BLaER1 (cell line): ENCODE data around the gene RHPN2.
A peak's percentile ranks its signal among the peaks of the same experiment; 100 is the strongest.
"Not testable (repeated sequence)": the region's sequence is repeated elsewhere in the genome, so short reads cannot be mapped to it uniquely, and the experiment has no call there.

ENCODE experiments used
- H3K27ac ChIP-seq: shearing (Covaris generic); formaldehyde crosslinking; 2 replicates; pipeline ENCODE4 v1.8.1; 2022
- H3K27me3 ChIP-seq: shearing (Covaris generic); formaldehyde crosslinking; 2 replicates; pipeline ENCODE4 v1.8.1; 2022
- H3K36me3 ChIP-seq: shearing (Covaris generic); formaldehyde crosslinking; 2 replicates; pipeline ENCODE4 v1.8.1; 2022
- H3K4me1 ChIP-seq: shearing (Covaris generic); formaldehyde crosslinking; 2 replicates; pipeline ENCODE4 v1.8.1; 2022
- H3K4me2 ChIP-seq: shearing (Covaris generic); formaldehyde crosslinking; 2 replicates; pipeline ENCODE4 v1.8.1; 2022
- H3K4me3 ChIP-seq: shearing (Covaris generic); formaldehyde crosslinking; 2 replicates; pipeline ENCODE4 v1.8.1; 2022
- H3K9ac ChIP-seq: shearing (Covaris generic); formaldehyde crosslinking; 2 replicates; pipeline ENCODE4 v1.8.1; 2022
- H3K9me3 ChIP-seq: shearing (Covaris generic); formaldehyde crosslinking; 2 replicates; pipeline ENCODE4 v1.8.1; 2022
- H4K20me1 ChIP-seq: shearing (Covaris generic); formaldehyde crosslinking; 2 replicates; pipeline ENCODE4 v1.8.1; 2022
- Cebpa-rat ChIP-seq: shearing (Covaris generic); IDR thresholded peaks from 2 replicates; pipeline ENCODE4 v1.8.1; 2022

Gene RHPN2

GRCh38 chr19:33035461-33035860 is 29.2 kb downstream of the RHPN2 start:
- Histone ChIP-seq H3K27me3 (peaks cover 16% of the 10 kb centered on the region; the same call in 1 of the 2 replicates), H3K36me3 (no peaks in the 10 kb centered on the region; the same call in 1 of the 2 replicates)

GRCh38 chr19:33032218-33032781 is 32.4 kb downstream of the RHPN2 start:
- Histone ChIP-seq H3K27ac (no peak overlapping the region), H3K4me2 (no peak overlapping the region), H3K9me3 (peaks cover 30% of the 10 kb centered on the region), H3K4me3 (no peak overlapping the region), H3K27me3 (0 out of 2 replicates have a peak, but pooled peaks cover 5% of the 10 kb centered on the region), H3K36me3 (no peaks in the 10 kb centered on the region; the same call in 1 of the 2 replicates), H3K4me1 (peaks cover 11% of the 10 kb centered on the region), H4K20me1 (peaks cover 10% of the 10 kb centered on the region; the same call in 1 of the 2 replicates), H3K9ac (no peak overlapping the region)
- no peak for TF ChIP-seq Cebpa-rat

More at GRCh38 chr19:33035461-33035860, 29.2 kb downstream of the RHPN2 start:
- Histone ChIP-seq H3K4me1 (peaks cover 30% of the 10 kb centered on the region), H3K9me3 (peaks cover 7% of the 10 kb centered on the region), H3K9ac (no peak overlapping the region), H3K27ac (no peak overlapping the region), H4K20me1 (peaks cover 37% of the 10 kb centered on the region), H3K4me3 (no peak overlapping the region), H3K4me2 (no peak overlapping the region)
- TF ChIP-seq Cebpa-rat = no peak

- H3K4me3 ChIP-seq = no peak overlapping the region
- no peak overlapping the region for H3K9ac ChIP-seq
- H3K36me3 ChIP-seq = no peaks in the 10 kb centered on the region; the same call in 1 of the 2 replicates
- no peaks in the 10 kb centered on the region for H3K4me1 ChIP-seq
- no peak overlapping the region for H3K27ac ChIP-seq
- H4K20me1 ChIP-seq = no peaks in the 10 kb centered on the region
- peaks cover 24% of the 10 kb centered on the region for H3K9me3 ChIP-seq
- no peaks in the 10 kb centered on the region for H3K27me3 ChIP-seq
- no peak overlapping the region for H3K4me2 ChIP-seq
- TF ChIP-seq Cebpa-rat = no peak
Measured at GRCh38 chr19:33029746-33030303, 34.9 kb downstream of the RHPN2 start.

GRCh38 chr19:33026602-33027001 is 38.1 kb downstream of the RHPN2 start:
- not testable (repeated sequence) for H3K36me3 ChIP-seq, H3K4me3 ChIP-seq, H4K20me1 ChIP-seq, H3K27ac ChIP-seq, H3K9ac ChIP-seq, H3K27me3 ChIP-seq, H3K4me1 ChIP-seq, H3K4me2 ChIP-seq
- H3K9me3 ChIP-seq = peaks cover 24% of the 10 kb centered on the region

DNA sequence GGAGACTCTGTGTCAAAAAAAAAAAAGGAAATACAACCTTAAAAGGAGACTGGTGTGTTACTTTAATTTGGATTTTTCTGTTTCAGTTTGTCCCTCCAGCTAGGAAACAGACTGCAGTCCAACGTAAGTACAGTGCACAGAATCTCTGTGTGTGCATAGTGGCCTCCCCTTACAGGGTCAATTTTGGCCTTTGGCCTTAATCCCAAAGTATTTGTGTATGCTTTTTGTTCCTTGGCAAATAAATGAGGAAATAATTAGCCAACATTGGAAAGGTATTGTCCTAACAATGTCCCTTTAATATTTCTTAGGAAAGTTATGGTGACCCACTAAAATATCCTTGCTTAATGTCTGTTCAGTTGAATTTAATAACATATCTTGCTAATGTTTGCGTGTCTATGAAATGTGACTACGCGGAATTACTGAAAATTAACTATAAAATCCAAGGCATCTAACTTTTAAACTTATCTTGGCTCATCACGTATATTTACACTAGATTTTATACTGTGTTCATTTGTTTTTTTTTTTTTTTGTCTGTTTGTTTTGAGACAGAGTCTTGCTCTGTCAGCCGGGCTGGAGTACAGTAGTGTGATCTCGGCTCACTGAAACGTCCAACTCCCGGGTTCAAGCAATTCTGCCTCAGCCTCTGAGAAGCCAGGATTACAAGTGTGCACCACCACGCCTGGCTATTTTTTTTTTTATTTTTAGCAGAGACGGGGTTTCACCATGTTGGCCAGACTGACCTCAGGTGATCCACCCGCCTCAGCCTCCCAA is 39.0 kb downstream of the RHPN2 start:
- not testable (repeated sequence) for H4K20me1 ChIP-seq, H3K9ac ChIP-seq, H3K4me1 ChIP-seq, H3K27ac ChIP-seq, H3K4me3 ChIP-seq, H3K27me3 ChIP-seq, H3K4me2 ChIP-seq, H3K36me3 ChIP-seq
- H3K9me3 ChIP-seq = peaks cover 24% of the 10 kb centered on the region

- H3K27ac ChIP-seq = no peak overlapping the region
- no peak overlapping the region for H3K4me2 ChIP-seq
- H3K9ac ChIP-seq = no peak overlapping the region
Measured at GRCh38 chr19:33024398-33024797, 40.3 kb downstream of the RHPN2 start.

DNA sequence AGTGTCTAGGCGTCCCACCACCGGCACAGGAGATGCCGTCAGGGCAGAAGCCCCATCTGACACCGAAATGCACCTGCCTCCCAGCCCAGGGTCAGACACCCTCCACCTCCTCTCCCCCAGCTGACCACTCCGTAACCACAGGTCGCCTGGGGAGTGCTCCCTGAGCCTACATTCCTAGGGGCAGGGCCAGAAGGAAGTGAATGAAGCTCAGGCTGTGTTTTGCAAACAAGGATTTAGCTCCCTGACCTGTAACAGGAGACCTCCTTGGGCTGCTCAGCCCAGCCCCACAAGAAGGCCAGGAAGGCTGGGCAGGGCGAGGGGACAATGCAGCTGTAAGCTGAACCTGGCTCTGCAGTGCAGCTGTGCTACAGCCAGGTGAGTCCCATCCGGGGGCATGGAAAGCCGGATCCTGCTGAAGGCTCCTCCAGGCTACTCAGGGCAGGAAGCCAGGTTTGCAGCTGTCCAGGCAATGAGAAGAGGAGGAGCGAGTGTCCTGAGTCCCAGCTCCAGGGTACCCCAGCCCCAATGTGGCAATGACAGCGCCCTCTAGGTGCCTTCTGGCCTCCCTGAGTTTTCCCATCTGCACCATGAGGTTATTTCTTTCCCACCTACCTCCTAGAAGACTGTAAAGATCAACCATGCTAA is 42.1 kb downstream of the RHPN2 start:
- no peaks in the 10 kb centered on the region for H3K9me3 ChIP-seq
- no peaks in the 10 kb centered on the region for H4K20me1 ChIP-seq
- no peaks in the 10 kb centered on the region for H3K27me3 ChIP-seq
- no peak overlapping the region for H3K4me3 ChIP-seq
- H3K4me2 ChIP-seq = no peak overlapping the region
- no peak overlapping the region for H3K9ac ChIP-seq
- no peak for TF ChIP-seq Cebpa-rat
- no peaks in the 10 kb centered on the region; the same call in 1 of the 2 replicates for H3K36me3 ChIP-seq
- H3K4me1 ChIP-seq = no peaks in the 10 kb centered on the region
- no peak overlapping the region for H3K27ac ChIP-seq

More at GRCh38 chr19:33024398-33024797, 40.3 kb downstream of the RHPN2 start:
- peaks cover 13% of the 10 kb centered on the region for H3K9me3 ChIP-seq
- H3K4me3 ChIP-seq = no peak overlapping the region
- H3K36me3 ChIP-seq = no peaks in the 10 kb centered on the region; the same call in 1 of the 2 replicates
- H3K27me3 ChIP-seq = no peaks in the 10 kb centered on the region
- TF ChIP-seq Cebpa-rat = no peak
- H3K4me1 ChIP-seq = no peaks in the 10 kb centered on the region
- no peaks in the 10 kb centered on the region for H4K20me1 ChIP-seq

DNA sequence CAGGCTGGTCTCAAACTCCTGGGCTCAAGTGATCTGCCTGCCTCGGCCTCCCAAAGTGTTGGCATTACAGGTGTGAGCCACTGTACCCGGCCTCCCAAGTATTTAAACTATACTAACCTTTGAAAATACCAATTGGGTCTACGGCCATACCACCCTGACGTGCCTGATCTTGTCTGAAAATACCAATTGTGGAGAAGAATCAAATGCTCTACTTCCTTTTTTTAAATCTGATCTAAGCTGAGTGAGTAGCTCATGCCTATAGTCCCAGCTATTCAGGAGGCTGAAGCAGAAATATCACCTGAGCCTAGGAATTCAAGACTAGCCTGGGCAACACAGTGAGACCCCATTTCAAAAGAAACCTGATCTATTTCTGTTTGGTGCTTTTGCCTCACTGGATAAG is 53.8 kb downstream of the RHPN2 start:
- not testable (repeated sequence) for H3K4me2 ChIP-seq, H3K36me3 ChIP-seq, H3K4me3 ChIP-seq, H3K27me3 ChIP-seq, H4K20me1 ChIP-seq, H3K9ac ChIP-seq, H3K27ac ChIP-seq, H3K9me3 ChIP-seq, H3K4me1 ChIP-seq

- H4K20me1 ChIP-seq = no peaks in the 10 kb centered on the region
- H3K9me3 ChIP-seq = no peaks in the 10 kb centered on the region
- no peak overlapping the region for H3K4me2 ChIP-seq
- no peaks in the 10 kb centered on the region for H3K27me3 ChIP-seq
- H3K4me3 ChIP-seq = no peak overlapping the region
- no peaks in the 10 kb centered on the region for H3K4me1 ChIP-seq
- H3K27ac ChIP-seq = no peak overlapping the region
- H3K9ac ChIP-seq = no peak overlapping the region
- H3K36me3 ChIP-seq = 0 out of 2 replicates have a peak, but pooled peaks cover 6% of the 10 kb centered on the region
- no peak for TF ChIP-seq Cebpa-rat
Measured at GRCh38 chr19:33008738-33009137, 56.0 kb downstream of the RHPN2 start.

- Histone ChIP-seq H3K9ac (no peak overlapping the region), H3K36me3 (no peaks in the 10 kb centered on the region), H3K4me3 (no peak overlapping the region), H3K4me1 (peaks cover 27% of the 10 kb centered on the region), H4K20me1 (no peaks in the 10 kb centered on the region), H3K27ac (no peak overlapping the region), H3K27me3 (no peaks in the 10 kb centered on the region), H3K9me3 (no peaks in the 10 kb centered on the region), H3K4me2 (no peak overlapping the region)
- TF ChIP-seq Cebpa-rat = no peak
Measured at GRCh38 chr19:33005440-33005839, 59.2 kb downstream of the RHPN2 start.

GRCh38 chr19:33003424-33004024 is 61.2 kb downstream of the RHPN2 start:
- not testable (repeated sequence) for H3K27me3 ChIP-seq, H3K9me3 ChIP-seq, H4K20me1 ChIP-seq, H3K4me3 ChIP-seq, H3K27ac ChIP-seq, H3K36me3 ChIP-seq, H3K9ac ChIP-seq, H3K4me2 ChIP-seq
- peaks cover 43% of the 10 kb centered on the region for H3K4me1 ChIP-seq

DNA sequence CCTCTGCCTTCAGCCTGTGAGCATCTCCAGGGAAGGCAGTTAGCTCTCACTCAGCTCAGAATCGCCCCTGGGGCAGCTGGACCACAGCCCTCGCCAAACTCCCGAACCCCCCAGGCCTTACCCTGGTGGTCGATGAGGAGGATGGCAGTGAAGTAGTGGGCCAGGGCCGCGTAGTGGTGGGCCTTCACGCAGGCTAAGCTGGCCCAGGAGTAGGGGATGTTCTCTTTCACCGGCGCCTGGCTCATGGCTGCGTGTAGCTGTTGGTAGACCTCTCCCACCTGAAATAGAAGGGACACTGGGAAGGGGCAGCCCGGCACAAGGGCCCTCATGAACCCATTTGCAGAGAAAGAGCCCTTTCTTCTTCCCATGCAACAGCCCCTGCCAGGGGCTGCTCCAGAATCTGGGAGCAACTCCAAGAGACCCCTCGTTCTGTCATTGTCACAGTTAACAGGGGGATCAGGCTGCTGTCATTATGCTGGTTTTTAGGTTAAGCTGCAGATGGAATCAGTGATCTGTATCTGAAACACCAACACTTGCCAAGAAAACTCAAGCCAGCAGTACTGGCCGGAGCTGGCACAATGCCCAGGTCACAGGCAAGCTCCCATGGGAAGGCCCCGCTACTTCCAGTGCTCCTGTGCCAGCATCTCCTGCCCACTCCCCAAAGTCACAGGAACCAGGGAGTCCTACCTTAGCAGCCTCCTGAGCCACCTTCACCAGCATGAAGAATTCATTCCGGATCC is 62.4 kb downstream of the RHPN2 start:
- peak overlapping the region; percentile 71 for H3K4me2 ChIP-seq
- H3K9me3 ChIP-seq, H3K27me3 ChIP-seq, H3K9ac ChIP-seq, H3K36me3 ChIP-seq, H3K4me3 ChIP-seq, H4K20me1 ChIP-seq: not testable (repeated sequence)
- peaks cover 43% of the 10 kb centered on the region for H3K4me1 ChIP-seq
- H3K27ac ChIP-seq = peak overlapping the region; percentile 48; the same call in 1 of the 2 replicates
